Stimulated activated CD4-positive, alpha-beta T cell treated with anti-CD3 and anti-CD28 coated beads, Interleukin-2, amount 100 ng/mL, for 48 hours (primary cell): Measurements from ENCODE around the gene SYS1.
"Not testable (repeated sequence)": the region's sequence is repeated elsewhere in the genome, so short reads cannot be mapped to it uniquely, and the experiment has no call there.

ENCODE experiments used
- DNase-seq, 2 donors: peaks; one replicate each; pipeline ENCODE4 v3.0.0-alpha.2; 2020

Gene SYS1

DNA sequence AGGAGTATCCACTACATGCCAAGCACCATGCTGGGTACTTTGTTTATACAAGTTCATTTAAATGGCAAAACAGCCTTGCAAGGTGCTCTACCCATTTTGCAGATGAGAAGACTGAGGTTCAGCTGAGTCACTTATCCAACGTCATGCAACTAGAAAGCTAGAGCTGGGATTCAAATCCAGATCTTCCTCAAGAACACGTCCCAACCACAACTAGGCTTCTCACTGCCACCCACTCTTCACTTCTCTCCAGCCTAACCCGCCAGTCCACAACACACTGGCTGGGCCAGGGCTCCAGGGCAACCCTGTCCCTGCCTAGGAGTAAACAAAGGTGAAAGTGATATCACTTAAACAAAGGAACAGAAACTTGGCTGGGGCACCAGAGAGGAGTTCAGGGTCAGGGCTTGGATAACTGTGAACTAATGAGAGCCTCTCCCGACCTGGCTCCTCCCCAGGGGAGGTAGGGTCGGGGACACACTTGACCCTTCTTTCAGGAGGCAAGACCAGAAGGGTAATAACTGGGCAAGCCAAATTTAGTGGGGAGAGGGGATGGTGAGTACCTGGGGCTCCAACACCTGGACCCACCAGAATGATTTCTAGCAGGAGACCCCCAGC is 22.6 kb upstream of the SYS1 start:
- DNase-seq: no peak

DNA sequence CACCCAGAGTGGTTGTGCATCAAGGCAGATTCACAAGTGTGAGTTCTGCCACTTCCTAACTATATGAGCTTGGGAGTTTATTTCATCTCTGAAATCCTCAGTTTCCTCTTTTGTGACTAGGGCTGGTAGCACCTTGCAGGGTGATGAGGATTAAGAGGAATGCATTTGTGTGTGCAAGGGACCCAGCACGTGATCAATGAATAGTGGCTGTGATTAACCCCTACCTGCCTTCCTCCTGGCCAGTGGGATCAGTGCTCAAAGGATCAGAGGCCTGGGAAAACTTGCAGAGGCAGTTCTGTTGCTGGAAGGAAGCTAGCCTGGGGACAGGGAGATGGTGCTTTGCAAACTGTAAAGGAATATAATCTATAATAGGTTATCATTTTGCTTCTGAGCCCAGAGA is 22.0 kb upstream of the SYS1 start:
- no peak for DNase-seq

GRCh38 chr20:45341579-45341938 is 21.4 kb upstream of the SYS1 start:
- DNase-seq: no peak

DNA sequence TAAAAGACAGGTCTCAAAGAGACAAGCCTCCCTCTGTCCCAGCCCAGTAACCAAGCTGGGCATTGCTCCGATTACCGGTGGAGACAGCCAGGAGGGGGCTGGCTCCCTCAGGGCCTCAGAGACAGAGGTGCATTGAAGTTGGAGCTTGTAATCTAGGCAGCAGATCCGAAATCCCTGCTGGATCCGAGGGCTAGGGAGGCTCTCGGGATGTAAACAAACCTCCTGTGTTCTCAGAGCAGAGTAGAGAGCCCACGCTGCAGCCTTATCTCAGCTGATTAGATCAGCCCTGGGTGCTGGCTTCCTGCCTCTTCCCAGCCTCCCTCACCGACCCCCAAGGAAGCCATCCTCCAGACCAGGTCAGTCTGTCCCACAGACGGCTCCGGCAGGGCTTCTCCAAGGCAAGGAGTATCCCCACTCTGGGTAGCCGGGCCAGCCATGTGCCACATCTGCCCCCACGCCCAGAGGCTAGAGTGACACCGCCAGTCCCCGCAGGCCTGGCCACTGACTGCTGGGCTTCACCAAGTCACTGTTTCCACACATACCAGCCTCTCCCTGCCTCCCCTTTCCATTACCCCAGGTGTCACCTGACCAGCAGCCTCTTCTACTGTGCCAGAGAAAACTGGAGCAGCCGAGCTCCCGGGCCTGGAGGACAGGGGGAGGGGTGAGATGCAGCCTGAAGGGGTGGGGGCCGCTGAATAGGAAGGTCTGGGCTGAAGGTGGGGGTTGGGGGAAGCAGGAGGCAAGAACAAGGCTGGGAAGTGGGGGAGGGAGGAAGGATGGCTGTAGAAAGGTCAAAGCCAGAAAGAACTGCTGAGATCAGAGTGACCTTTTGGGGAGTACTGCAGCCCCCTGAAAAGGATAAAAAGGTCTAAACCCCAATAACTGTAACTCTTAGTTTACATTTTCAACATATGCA is 20.8 kb upstream of the SYS1 start:
- DNase-seq: no peak

GRCh38 chr20:45342855-45343531 is 20.0 kb upstream of the SYS1 start:
- no peak for DNase-seq

DNA sequence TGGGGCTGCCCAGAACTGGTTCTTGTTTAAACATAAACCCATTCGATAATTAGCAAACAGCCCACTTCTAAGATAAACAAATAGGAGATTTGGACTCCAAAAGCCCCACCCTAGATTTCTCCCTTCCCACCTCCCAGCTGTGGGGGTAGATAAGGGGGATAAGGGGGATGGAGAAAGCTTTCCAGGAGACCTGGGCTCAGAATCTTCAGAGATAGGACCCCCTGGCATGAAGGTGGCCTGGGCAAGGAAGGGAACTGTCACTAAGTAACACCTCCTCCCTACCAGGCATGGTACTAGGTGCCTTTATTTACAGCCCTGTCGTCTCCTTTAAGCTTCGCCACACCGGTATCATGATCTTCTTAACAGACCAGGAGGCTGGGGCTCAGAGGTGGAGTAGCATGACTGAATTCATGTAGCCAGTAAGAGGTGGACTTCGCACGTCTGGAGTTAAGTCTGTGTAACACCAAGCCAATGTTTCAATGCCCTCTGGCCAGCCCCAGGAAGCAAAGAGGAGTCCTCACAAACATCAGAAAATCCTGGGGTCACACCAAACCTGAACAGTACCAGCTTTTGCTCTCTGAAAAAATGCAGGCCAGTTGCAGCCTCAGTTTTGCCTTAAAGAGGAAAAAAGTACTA is 19.3 kb upstream of the SYS1 start:
- no peak for DNase-seq

GRCh38 chr20:45344168-45344860 is 18.6 kb upstream of the SYS1 start:
- no peak for DNase-seq

- no peak for DNase-seq
Measured at GRCh38 chr20:45345104-45345936, 17.6 kb upstream of the SYS1 start.

- no peak for DNase-seq
Measured at GRCh38 chr20:45346291-45346718, 16.7 kb upstream of the SYS1 start.

GRCh38 chr20:45346851-45347250 is 16.1 kb upstream of the SYS1 start:
- DNase-seq: no peak

DNA sequence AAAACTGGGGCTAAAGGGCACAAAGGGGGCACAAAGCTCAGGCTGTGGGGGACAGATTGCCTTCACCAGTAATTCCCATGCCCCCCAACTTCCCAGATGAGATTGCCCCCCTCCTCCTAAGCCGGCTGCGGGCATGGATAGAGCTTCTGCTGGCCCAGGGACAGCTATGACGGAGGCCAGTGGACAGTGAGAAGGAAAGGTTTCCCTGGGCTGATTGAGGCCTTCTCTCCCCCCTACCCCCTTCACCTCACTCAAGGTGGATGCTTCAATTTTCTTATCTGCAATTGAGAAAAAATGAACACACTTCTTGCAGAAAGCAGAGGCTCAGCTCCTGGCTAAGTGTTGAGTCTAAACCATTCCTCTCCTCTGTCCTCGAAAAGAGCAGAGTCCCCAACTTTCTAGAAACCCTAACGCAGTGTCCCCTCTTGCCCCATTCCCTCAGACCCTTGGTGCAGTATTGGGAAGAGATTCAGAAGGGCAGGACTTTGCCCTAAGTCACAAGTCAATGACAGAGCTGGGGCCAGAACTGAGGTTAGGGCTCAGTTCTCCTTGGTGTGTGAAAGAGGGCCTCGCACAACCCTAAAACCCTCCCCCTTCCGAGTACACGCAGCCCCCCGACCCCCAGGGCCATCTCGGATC is 15.5 kb upstream of the SYS1 start:
- DNase-seq: no peak

- peak; percentile 59 to 60 for DNase-seq
Measured at GRCh38 chr20:45347936-45348778, 14.8 kb upstream of the SYS1 start, which contains the start of gene SDC4. SDC4 (minus strand) TSS chr20:45348424; CDS start chr20:45348384, 40 bp downstream.

DNA sequence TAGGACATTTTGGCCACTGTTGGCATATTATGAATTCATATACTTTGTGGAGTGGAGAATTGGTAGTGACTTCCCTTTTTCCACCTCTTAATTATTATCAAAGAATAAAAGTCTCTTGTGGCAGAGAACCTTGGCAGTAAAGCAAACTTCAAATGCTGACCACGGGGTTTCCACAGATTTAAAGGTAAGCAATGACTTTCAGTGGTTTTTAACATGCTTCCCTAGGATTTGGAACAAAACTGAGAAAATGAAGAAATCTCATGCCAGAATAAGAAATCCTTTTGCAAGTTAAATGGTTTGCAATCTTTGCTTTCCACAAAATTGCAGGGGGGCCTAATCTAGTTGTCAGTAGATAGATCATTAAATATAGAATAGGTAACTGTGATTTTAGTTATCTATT is 12.7 kb upstream of the SYS1 start:
- no peak for DNase-seq

- DNase-seq: not testable (repeated sequence)
Measured at GRCh38 chr20:45350795-45351194, 12.2 kb upstream of the SYS1 start.

- DNase-seq: no peak
Measured at GRCh38 chr20:45352729-45353128, 10.2 kb upstream of the SYS1 start.

- no peak for DNase-seq
Measured at GRCh38 chr20:45353746-45354145, 9.2 kb upstream of the SYS1 start.

GRCh38 chr20:45354423-45355208 is 8.3 kb upstream of the SYS1 start:
- no peak for DNase-seq

- no peak for DNase-seq
Measured at GRCh38 chr20:45355209-45356084, 7.5 kb upstream of the SYS1 start.
